GM18909 (cell line): ENCODE results near the gene NMUR1.
"Not testable (repeated sequence)": the region's sequence is repeated elsewhere in the genome, so short reads cannot be mapped to it uniquely, and the experiment has no call there.

Source experiments
- ATAC-seq: cut with Tn5 transposase; IDR thresholded peaks from one replicate; pipeline ENCODE4 v1.9.1; 2021; ENCODE audit warnings: mild to moderate bottlenecking; ENCODE audit not compliant: unreplicated experiment, poor library complexity

Gene NMUR1, protein sequence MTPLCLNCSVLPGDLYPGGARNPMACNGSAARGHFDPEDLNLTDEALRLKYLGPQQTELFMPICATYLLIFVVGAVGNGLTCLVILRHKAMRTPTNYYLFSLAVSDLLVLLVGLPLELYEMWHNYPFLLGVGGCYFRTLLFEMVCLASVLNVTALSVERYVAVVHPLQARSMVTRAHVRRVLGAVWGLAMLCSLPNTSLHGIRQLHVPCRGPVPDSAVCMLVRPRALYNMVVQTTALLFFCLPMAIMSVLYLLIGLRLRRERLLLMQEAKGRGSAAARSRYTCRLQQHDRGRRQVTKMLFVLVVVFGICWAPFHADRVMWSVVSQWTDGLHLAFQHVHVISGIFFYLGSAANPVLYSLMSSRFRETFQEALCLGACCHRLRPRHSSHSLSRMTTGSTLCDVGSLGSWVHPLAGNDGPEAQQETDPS

DNA sequence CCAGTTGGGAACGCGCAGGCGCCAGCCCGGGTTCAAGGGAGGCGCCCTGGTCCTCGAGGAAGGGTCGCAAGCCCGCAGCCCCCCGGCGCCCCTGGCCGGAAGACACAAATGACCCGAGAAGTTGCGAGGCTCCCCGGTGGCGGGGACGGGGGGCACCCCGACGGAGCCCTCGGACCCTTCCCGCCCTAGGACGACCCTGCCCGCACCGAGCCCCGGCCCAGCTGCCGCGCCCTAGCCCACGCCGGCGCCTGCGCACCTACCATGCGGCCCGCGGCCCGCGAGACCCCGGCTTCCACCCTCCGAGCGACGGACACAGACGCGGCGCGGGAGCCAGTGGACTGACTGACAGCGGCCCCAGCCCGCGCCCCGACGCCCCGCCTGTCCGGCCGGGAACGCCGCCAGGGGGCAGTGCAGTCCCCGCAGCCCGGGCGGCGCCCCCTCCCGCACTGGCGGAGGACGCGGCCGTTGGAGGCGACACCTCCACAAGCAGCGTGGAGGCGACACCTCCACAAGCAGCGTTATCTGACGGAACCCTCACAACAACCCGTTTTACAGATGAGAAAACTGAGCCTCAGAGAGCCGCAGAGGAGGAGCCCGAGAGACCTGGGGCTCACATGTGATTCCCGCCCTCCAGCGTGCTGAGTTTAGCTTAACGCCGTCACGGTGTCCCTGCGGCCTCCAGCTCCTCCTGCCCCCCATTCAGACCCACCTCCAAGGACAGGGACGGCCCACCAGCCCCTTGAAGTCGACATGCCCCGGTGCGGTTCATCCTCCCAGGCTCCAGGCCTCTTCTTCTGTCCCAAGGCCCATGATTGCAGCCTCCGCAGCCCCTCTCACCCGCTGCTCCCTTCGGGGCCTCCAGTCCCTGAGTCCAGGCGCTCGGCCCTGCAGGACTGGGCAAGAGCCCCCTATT, at the start of gene NMUR1:
Gene NMUR1, minus strand, starts transcription at position 347 of the 913 bp plus-strand sequence. Its CDS starts 84 bp downstream, at position 263.
- ATAC-seq: peak; percentile 61

DNA sequence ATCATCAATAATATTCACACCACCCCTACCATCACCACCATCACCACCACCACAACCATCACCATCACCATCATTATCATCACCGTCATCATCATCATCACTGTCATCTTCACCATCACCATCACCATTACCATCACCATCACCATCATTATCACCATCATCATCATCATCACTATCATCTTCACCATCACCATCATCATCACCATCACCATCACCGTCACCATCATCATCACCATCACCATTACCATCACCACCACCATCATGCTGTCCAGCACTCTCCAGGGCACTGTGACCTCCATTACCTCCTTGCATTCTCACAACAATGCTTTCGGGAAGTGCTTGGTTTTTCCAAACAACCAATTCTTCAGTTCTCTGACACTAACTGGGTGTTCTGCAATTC, 49.3 kb upstream of the NMUR1 start:
- ATAC-seq: no peak

GRCh38 chr2:231578655-231579054, 48.4 kb upstream of the NMUR1 start:
- ATAC-seq: not testable (repeated sequence)

DNA sequence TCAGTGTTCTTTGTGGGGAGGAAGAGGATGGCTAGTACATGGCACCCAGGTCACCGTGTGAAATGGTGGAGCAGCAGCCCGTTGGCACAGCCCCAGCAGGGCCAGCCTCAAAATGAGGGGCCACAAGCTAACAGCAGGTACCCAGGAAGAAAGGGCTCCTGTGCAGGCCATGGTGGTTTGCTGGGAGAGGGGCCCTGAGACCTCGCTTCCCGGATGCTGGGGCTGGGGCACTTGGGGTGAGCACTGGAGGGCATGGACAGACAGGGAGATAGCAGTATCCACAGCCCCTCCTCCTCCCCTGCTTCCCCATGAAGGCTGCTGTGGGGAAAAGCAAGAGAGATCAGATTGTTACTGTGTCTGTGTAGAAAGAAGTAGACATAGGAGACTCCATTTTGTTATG, 46.2 kb upstream of the NMUR1 start:
- ATAC-seq: no peak

DNA sequence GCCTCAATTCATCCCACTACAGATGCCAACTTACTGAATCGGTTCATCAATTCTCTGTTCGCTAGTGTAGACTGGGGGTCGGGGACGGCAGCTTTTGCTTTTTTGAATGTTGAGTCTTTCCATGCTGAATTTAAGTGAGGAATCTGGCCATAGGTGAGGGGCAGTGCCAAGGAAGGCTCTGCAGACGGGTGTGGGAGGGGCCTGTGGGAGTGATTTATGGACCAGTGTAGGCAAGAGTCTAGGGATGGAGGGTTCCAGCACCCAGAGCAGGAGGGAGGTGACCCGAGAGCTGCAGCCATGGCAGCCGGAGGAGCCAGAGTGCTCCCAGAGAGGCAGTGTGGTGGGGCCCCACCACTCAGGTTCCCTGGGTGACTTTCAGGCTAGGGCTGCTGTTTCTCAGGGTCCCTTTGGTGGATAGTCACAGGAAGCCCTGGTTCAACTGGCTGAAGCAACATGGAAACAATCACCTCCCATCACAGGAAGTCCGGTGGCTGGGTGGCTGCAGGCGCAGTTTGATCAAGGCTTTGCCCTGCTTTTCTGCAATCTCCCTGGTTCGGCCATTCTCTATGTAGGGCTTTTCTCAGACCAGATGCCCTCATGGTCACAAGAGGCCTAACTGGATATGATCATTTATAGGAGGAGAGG, 45.5 kb upstream of the NMUR1 start:
- ATAC-seq: no peak

- ATAC-seq: no peak
Measured at GRCh38 chr2:231573698-231574421, 43.6 kb upstream of the NMUR1 start.

DNA sequence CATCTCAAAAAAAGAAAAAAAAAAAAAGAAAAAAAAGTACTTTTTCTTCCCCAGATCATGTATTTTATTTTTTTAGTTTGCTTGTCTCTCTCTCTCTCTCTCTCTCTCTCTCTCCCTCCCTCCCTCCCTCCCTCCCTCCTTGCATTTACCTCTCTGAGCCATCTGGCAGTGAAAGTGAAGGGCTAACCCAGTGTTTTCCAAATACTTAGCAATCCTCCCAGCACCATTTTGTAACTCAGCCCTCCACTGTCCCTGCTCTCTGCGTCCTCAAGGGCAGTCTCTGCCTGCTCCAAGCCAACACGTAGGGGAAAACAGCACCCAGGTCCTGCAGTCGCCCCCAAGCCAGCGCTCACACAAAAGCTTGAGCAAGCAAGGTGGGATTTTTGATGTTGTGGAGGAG, 42.9 kb upstream of the NMUR1 start:
- no peak for ATAC-seq

- no peak for ATAC-seq
Measured at GRCh38 chr2:231571661-231572191, 41.5 kb upstream of the NMUR1 start.

GRCh38 chr2:231570915-231571314, 40.7 kb upstream of the NMUR1 start:
- not testable (repeated sequence) for ATAC-seq

GRCh38 chr2:231568785-231569435, 38.7 kb upstream of the NMUR1 start:
- no peak for ATAC-seq

- ATAC-seq: no peak
Measured at GRCh38 chr2:231568098-231568784, 38.0 kb upstream of the NMUR1 start.

GRCh38 chr2:231567159-231567558, 36.9 kb upstream of the NMUR1 start:
- no peak for ATAC-seq

GRCh38 chr2:231565887-231566594, 35.8 kb upstream of the NMUR1 start:
- no peak for ATAC-seq

GRCh38 chr2:231563378-231563961, 33.2 kb upstream of the NMUR1 start:
- no peak for ATAC-seq

DNA sequence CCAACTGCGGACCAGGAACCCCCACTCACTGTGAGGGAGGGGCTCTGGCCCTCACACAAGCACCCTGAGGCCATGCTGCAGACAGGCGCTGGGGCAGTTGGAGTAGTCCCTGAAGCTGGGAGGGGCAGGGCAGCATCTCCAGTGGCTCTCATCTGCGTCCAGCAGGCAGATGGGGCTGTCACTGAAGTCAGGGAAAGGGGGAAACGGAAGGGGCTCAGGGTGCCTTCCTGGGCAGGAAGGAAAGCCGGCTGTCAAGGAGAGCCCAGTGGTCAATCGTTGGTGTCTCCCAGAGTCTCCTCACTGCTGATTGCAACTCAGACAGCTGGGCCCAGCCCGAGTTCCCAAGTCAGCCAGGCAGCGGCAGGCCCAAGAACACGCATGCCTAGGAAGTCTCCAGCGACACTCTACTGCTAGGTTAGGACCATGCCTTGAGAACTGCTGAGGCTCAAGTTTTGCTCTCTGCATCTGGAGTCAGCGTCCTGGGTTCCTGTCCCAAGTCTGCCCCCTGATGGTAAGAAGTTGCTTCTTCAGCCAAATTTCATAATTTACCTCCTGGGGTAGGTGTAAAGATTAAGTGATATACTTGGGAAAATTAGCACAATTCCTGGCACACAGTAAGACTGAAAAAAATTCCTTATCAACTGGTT, 27.4 kb upstream of the NMUR1 start:
- peak; percentile 75 for ATAC-seq

GRCh38 chr2:231556981-231557380, 26.7 kb upstream of the NMUR1 start:
- no peak for ATAC-seq

DNA sequence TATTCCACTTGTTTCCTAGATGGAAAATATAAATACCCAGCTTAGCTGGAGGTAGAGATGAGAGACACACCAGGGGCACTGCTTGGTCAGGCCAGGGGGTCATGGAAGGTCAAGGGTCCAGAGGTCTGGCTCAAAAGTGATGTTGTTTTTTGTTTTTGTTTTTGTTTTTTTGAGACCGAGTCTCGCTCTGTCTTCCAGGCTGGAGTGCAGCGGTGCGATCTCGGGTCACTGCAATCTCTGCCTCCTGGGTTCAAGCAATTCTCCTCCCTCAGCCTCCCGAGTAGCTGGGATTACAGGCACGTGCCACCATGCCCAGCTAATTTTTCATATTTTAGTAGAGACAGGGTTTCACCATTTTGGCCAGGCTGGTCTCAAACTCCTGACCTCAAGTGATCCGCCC, 26.3 kb upstream of the NMUR1 start:
- not testable (repeated sequence) for ATAC-seq
